A549 (cell line): ENCODE measurements around the gene L3MBTL1. TPM values are rescaled to one million over a fixed set of nuclear protein-coding genes. Genes with fewer than 3 reads are reported as not detected.

Source experiments
- ATAC-seq, 2 experiments: fragments of 200-7000 bp in 1 of 2; fragments of >200 bp in 1 of 2; cut with Nextera tagmentation in 1 of 2; cut with Tn5 transposase in 1 of 2; 3 replicates each; pipeline versions ENCODE4 v1.8.0 to v1.9.1; 2018 to 2020; ENCODE audit warnings: mild to moderate bottlenecking in 1 of 2, moderate library complexity in 1 of 2
- CTCF ChIA-PET: fragments of 300-600 bp; sonication (Branson Sonifier 250); formaldehyde crosslinking; extraction: SDS; loops from one replicate; lab custom pipeline; 2021; ENCODE audit warnings: antibody characterized with exemption, inconsistent platforms; lab: Yijun Ruan, JAX
- POLR2A ChIA-PET: fragments of 350-600 bp; formaldehyde crosslinking; extraction: SDS; loops from one replicate; lab custom pipeline; 2021; ENCODE audit warnings: antibody characterized with exemption, inconsistent platforms; lab: Yijun Ruan, JAX
- DNase-seq, 2 experiments: peaks; one replicate each; pipeline versions ENCODE4 v3.0.0 to v3.0.0-alpha.2; 2011 to 2016; ENCODE audit warnings: low read depth in 1 of 2, low spot score in 1 of 2
- FAIRE-seq: peaks from 2 replicates; lab custom pipeline; 2011; peaks lifted over from hg19 to GRCh38; lab: Jason Lieb, UNC
- H3K27ac ChIP-seq, 2 experiments: fragments of >200 bp; sonication (Bioruptor Twin); formaldehyde crosslinking; 3 replicates each; pipeline ENCODE4 v1.5.1; 2016 to 2017
- H3K4me1 ChIP-seq: fragments of >200 bp; sonication (Bioruptor Twin); formaldehyde crosslinking; 3 replicates; pipeline ENCODE4 v1.6.1; 2016
- H3K4me2 ChIP-seq: fragments of >200 bp; sonication (Bioruptor Twin); formaldehyde crosslinking; 3 replicates; pipeline ENCODE4 v1.6.1; 2016
- H3K4me3 ChIP-seq: fragments of >200 bp; sonication (Bioruptor Twin); formaldehyde crosslinking; 3 replicates; pipeline ENCODE4 v1.5.1; 2016
- H3K9me3 ChIP-seq: fragments of >200 bp; sonication (Bioruptor Twin); formaldehyde crosslinking; 3 replicates; pipeline ENCODE4 v1.6.1; 2016
- CBX8 ChIP-seq: fragments of 200-600 bp; sonication (generic); IDR thresholded peaks from 2 replicates; pipeline ENCODE4 v1.6.1; 2016
- CEBPB ChIP-seq, 2 experiments: fragments of >200 bp in 1 of 2; sonication (Bioruptor Twin) in 1 of 2; formaldehyde crosslinking in 1 of 2; IDR thresholded peaks; 2 replicates each; pipeline ENCODE4 v1.6.1; 2012 to 2016
- CHD2 ChIP-seq: fragments of 150-350 bp; IDR thresholded peaks from 2 replicates; pipeline ENCODE4 v1.6.1; 2014; ENCODE audit warnings: low read length; ENCODE audit not compliant: partially characterized antibody
- EHF ChIP-seq: fragments of 250-450 bp; sonication (Bioruptor Pico); IDR thresholded peaks from 2 replicates; pipeline ENCODE4 v1.5.0; 2020; ENCODE audit warnings: mild to moderate bottlenecking
- EP300 ChIP-seq, 2 experiments: fragments of >200 bp; sonication (Bioruptor Twin); formaldehyde crosslinking; IDR thresholded peaks; 2 replicates in 1 of 2; 3 replicates in 1 of 2; pipeline ENCODE4 v1.6.1; 2016 to 2017
- ESRRA ChIP-seq: fragments of 150-350 bp; IDR thresholded peaks from 2 replicates; pipeline ENCODE4 v1.6.1; 2014; ENCODE audit warnings: mild to moderate bottlenecking, low read length, borderline replicate concordance
- FOSB ChIP-seq: fragments of 250-450 bp; sonication (Bioruptor Pico); IDR thresholded peaks from 2 replicates; pipeline ENCODE4 v1.5.0; 2020; ENCODE audit warnings: mild to moderate bottlenecking, moderate library complexity
- HEYL ChIP-seq: fragments of 250-450 bp; sonication (Bioruptor Pico); IDR thresholded peaks from 2 replicates; pipeline ENCODE4 v1.8.0; 2021; ENCODE audit warnings: mild to moderate bottlenecking, moderate library complexity
- HOXA7 ChIP-seq: fragments of 250-450 bp; sonication (Bioruptor Pico); IDR thresholded peaks from 2 replicates; pipeline ENCODE4 v1.5.0; 2020; ENCODE audit warnings: mild to moderate bottlenecking, moderate library complexity
- HOXB13 ChIP-seq: fragments of 250-450 bp; sonication (Bioruptor Pico); IDR thresholded peaks from 2 replicates; pipeline ENCODE4 v1.5.0; 2020; ENCODE audit warnings: low read depth, mild to moderate bottlenecking, moderate library complexity
- HOXB5 ChIP-seq: fragments of 250-450 bp; sonication (Bioruptor Pico); IDR thresholded peaks from 2 replicates; pipeline ENCODE4 v1.5.0; 2020; ENCODE audit warnings: mild to moderate bottlenecking, moderate library complexity
- KDM1A ChIP-seq: fragments of 200-600 bp; sonication (generic); IDR thresholded peaks from 2 replicates; pipeline ENCODE4 v1.6.1; 2016; ENCODE audit warnings: low read depth, mild to moderate bottlenecking
- KDM5A ChIP-seq: fragments of 200-600 bp; sonication (generic); IDR thresholded peaks from 2 replicates; pipeline ENCODE4 v1.6.1; 2016; ENCODE audit warnings: antibody characterized with exemption, mild to moderate bottlenecking
- MAFK ChIP-seq: fragments of 450-650 bp; IDR thresholded peaks from 2 replicates; pipeline ENCODE4 v1.6.1; 2014; ENCODE audit not compliant: partially characterized antibody
- NFE2L2 ChIP-seq: fragments of 150-350 bp; conservative IDR thresholded peaks from 2 replicates; pipeline ENCODE4 v1.6.1; 2014; ENCODE audit warnings: low read length
- NPAS2 ChIP-seq: fragments of 250-450 bp; sonication (Bioruptor Pico); IDR thresholded peaks from 2 replicates; pipeline ENCODE4 v1.8.0; 2022; ENCODE audit warnings: mild to moderate bottlenecking, moderate library complexity, borderline replicate concordance
- POLR2AphosphoS2 ChIP-seq: conservative IDR thresholded peaks from 2 replicates; pipeline ENCODE4 v1.6.1; 2012; ENCODE audit warnings: low read length, improper control_type of control experiment, inconsistent platforms
- RAD21 ChIP-seq, 2 experiments: fragments of >200 bp in 1 of 2; sonication (Bioruptor Twin) in 1 of 2; formaldehyde crosslinking in 1 of 2; IDR thresholded peaks in 1 of 2; conservative IDR thresholded peaks in 1 of 2; 2 replicates in 1 of 2; 3 replicates in 1 of 2; pipeline ENCODE4 v1.6.1; 2012 to 2018; ENCODE audit warnings: inconsistent platforms in 1 of 2
- RARB ChIP-seq: fragments of 250-450 bp; sonication (Bioruptor Pico); IDR thresholded peaks from 2 replicates; pipeline ENCODE4 v1.8.0; 2021; ENCODE audit warnings: mild to moderate bottlenecking, moderate library complexity
- RCOR1 ChIP-seq: fragments of 150-350 bp; IDR thresholded peaks from 2 replicates; pipeline ENCODE4 v1.6.1; 2014; ENCODE audit warnings: antibody characterized with exemption, low read length, low read depth
- RNF2 ChIP-seq: fragments of 200-600 bp; sonication (generic); IDR thresholded peaks from 2 replicates; pipeline ENCODE4 v1.6.1; 2016; ENCODE audit warnings: low read depth, mild to moderate bottlenecking, antibody characterized with exemption, moderate library complexity, borderline replicate concordance
- SREBF2 ChIP-seq: fragments of 450-650 bp; IDR thresholded peaks from 2 replicates; pipeline ENCODE4 v1.6.1; 2014; ENCODE audit warnings: mild to moderate bottlenecking, moderate library complexity
- TFCP2L1 ChIP-seq: fragments of 250-450 bp; sonication (Bioruptor Pico); IDR thresholded peaks from 2 replicates; pipeline ENCODE4 v1.5.0; 2021; ENCODE audit warnings: mild to moderate bottlenecking
- ZFP36 ChIP-seq: fragments of 450-650 bp; IDR thresholded peaks from 2 replicates; pipeline ENCODE4 v1.6.1; 2014; ENCODE audit warnings: borderline replicate concordance; ENCODE audit not compliant: partially characterized antibody
- ZNF302 ChIP-seq: fragments of 250-450 bp; sonication (Bioruptor Pico); IDR thresholded peaks from 2 replicates; pipeline ENCODE4 v1.9.0; 2021; ENCODE audit warnings: inconsistent platforms, mild to moderate bottlenecking, moderate library complexity
- WGBS: methylation state at CpG from one replicate; pipeline ENCODE4 v1.1.6; 2017; ENCODE audit errors: missing lambda C conversion rate; 5-methylcytosine and 5-hydroxymethylcytosine counted together
- polyA plus RNA-seq, 4 experiments: library from polyadenylated mRNA; depleted of rRNA in 3 of 4; stranded (reverse); fragments of >200 nt; fragmentation: RNase III in 1 of 4; extraction: RNeasy Plus Mini Kit Qiagen cat#74134 plus additional on column Dnase treatment in 1 of 4; gene quantifications; 2 replicates in 3 of 4; 3 replicates in 1 of 4; pipeline ENCODE4 v1.2.3, GENCODE V29; 2011 to 2017
- TF ChIP-seq, protein P1 (sequence below): fragments of 250-450 bp; sonication (Bioruptor Pico); IDR thresholded peaks from 2 replicates; pipeline ENCODE4 v1.5.0; 2020; ENCODE audit warnings: low read depth, mild to moderate bottlenecking, moderate library complexity
- TF ChIP-seq, protein P2 (sequence below): fragments of 150-350 bp; IDR thresholded peaks from 2 replicates; pipeline ENCODE4 v1.6.1; 2014; ENCODE audit warnings: low read depth, mild to moderate bottlenecking, low read length
- TF ChIP-seq, protein P3 (sequence below): IDR thresholded peaks from 2 replicates; pipeline ENCODE4 v1.6.1; 2012
- TF ChIP-seq, protein P4 (sequence below): fragments of 450-650 bp; IDR thresholded peaks from 2 replicates; pipeline ENCODE4 v1.6.1; 2014; ENCODE audit warnings: antibody characterized with exemption
- TF ChIP-seq, protein P5 (sequence below): IDR thresholded peaks from 2 replicates; pipeline ENCODE4 v1.6.1; 2012; ENCODE audit warnings: low read depth, borderline replicate concordance
- TF ChIP-seq, protein P6 (sequence below): fragments of >200 bp; sonication (Bioruptor Twin); formaldehyde crosslinking; IDR thresholded peaks from 3 replicates; pipeline ENCODE4 v1.6.1; 2016

The L3MBTL1 gene
- polyA plus RNA-seq, 2 of the 4 experiments (the other 2 are of a cell fraction): 2.5 to 3.8 TPM

DNA sequence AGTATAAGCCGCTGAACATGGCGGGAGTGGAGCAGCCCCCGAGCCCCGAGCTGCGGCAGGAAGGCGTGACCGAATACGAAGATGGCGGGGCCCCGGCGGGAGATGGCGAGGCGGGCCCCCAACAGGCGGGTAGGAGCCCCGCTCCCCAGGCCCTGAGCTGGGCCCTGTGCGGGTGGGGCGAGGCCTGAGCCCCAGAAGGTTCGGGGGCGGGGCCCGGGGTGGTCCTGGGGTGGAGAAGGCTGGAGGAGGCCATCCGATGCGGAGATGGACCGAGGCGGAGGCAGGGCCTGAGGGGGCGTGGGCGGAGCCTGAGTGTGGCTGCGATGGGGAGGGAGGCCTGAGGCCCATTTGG is 7.1 kb downstream of the L3MBTL1 start:
- Histone ChIP-seq H3K27ac (no peak overlapping the region), H3K4me3 (no peak overlapping the region), H3K4me2 (no peak overlapping the region), H3K9me3 (no peaks in the 10 kb centered on the region), H3K4me1 (no peaks in the 10 kb centered on the region)
- DNase-seq: no peak
- CTCF ChIA-PET: interaction anchor here (1.2 to 1.4 kb wide), 2 partner anchors 17 to 600 kb away, joined by 3 read pairs; no protein-coding TSS in a partner anchor
- POLR2A ChIA-PET: no interaction called here
- 97% methylated on average over 24 of the region's 27 CpGs for WGBS
- no peak for TF ChIP-seq CBX8
- no peak for TF ChIP-seq RARB (CRISPR knock-in tag)
- TF ChIP-seq HOXA7: no peak
- no peak for TF ChIP-seq KDM1A
- TF ChIP-seq MAFK: no peak
- TF ChIP-seq, protein P1, sequence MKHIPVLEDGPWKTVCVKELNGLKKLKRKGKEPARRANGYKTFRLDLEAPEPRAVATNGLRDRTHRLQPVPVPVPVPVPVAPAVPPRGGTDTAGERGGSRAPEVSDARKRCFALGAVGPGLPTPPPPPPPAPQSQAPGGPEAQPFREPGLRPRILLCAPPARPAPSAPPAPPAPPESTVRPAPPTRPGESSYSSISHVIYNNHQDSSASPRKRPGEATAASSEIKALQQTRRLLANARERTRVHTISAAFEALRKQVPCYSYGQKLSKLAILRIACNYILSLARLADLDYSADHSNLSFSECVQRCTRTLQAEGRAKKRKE (CRISPR knock-in tag): no peak
- TF ChIP-seq HEYL (CRISPR knock-in tag): no peak
- TF ChIP-seq ESRRA: no peak
- no peak for TF ChIP-seq RCOR1
- TF ChIP-seq SREBF2: no peak
- no peak for TF ChIP-seq ZFP36
- TF ChIP-seq TFCP2L1: no peak
- TF ChIP-seq NFE2L2: no peak
- TF ChIP-seq, protein P2, sequence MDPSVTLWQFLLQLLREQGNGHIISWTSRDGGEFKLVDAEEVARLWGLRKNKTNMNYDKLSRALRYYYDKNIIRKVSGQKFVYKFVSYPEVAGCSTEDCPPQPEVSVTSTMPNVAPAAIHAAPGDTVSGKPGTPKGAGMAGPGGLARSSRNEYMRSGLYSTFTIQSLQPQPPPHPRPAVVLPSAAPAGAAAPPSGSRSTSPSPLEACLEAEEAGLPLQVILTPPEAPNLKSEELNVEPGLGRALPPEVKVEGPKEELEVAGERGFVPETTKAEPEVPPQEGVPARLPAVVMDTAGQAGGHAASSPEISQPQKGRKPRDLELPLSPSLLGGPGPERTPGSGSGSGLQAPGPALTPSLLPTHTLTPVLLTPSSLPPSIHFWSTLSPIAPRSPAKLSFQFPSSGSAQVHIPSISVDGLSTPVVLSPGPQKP: no peak
- TF ChIP-seq, protein P3, sequence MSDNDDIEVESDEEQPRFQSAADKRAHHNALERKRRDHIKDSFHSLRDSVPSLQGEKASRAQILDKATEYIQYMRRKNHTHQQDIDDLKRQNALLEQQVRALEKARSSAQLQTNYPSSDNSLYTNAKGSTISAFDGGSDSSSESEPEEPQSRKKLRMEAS: no peak
- TF ChIP-seq, protein P4, sequence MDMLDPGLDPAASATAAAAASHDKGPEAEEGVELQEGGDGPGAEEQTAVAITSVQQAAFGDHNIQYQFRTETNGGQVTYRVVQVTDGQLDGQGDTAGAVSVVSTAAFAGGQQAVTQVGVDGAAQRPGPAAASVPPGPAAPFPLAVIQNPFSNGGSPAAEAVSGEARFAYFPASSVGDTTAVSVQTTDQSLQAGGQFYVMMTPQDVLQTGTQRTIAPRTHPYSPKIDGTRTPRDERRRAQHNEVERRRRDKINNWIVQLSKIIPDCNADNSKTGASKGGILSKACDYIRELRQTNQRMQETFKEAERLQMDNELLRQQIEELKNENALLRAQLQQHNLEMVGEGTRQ: no peak
- no peak for ATAC-seq
- no peak for FAIRE-seq

DNA sequence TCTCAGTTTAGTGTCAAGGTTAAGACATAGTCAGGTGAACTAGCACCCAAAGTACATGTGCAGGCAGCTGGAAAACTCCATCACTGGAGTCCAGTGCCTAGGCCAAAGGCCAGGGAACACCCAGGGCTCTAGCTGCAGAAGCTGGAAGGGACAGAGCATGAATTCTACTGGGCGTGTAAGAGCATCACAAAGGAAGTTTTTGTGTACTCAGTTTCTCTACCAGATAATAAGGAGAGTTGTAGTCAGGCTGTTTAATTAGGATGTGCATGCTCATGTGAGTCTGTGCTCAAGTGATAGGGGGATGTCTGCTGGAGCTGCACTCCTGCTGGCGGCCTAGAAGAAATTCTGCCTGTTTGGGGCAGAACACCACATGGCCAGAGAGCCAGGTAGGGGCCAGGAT is 8.1 kb downstream of the L3MBTL1 start:
- no peak overlapping the region for H3K4me3 ChIP-seq
- POLR2A ChIA-PET: no interaction called here
- no peak for FAIRE-seq

More for the DNA sequence above, 8.1 kb downstream of the L3MBTL1 start:
- Histone ChIP-seq H3K27ac (no peak overlapping the region), H3K9me3 (no peaks in the 10 kb centered on the region; the same call in 2 of the 3 replicates), H3K4me2 (no peak overlapping the region), H3K4me1 (no peaks in the 10 kb centered on the region)
- no peak for DNase-seq
- TF ChIP-seq, protein P1 (CRISPR knock-in tag): no peak
- TF ChIP-seq RAD21 (conservative IDR thresholded peaks at IDR 0.05 in 1 of 2, IDR thresholded peaks at IDR 0.05 in 1 of 2) (no peak), RCOR1 (no peak), EHF (CRISPR knock-in tag) (no peak), RNF2 (no peak), HOXB13 (no peak), EP300 (IDR thresholded peaks at IDR 0.05) (no peak), ZNF302 (CRISPR knock-in tag) (no peak), RARB (CRISPR knock-in tag) (no peak), HOXB5 (CRISPR knock-in tag) (no peak), NPAS2 (CRISPR knock-in tag) (no peak), CHD2 (no peak), POLR2AphosphoS2 (no peak), KDM5A (no peak), ESRRA (no peak), FOSB (CRISPR knock-in tag) (no peak), CEBPB (IDR thresholded peaks at IDR 0.05) (no peak)
- TF ChIP-seq, protein P2: no peak
- TF ChIP-seq, protein P5, sequence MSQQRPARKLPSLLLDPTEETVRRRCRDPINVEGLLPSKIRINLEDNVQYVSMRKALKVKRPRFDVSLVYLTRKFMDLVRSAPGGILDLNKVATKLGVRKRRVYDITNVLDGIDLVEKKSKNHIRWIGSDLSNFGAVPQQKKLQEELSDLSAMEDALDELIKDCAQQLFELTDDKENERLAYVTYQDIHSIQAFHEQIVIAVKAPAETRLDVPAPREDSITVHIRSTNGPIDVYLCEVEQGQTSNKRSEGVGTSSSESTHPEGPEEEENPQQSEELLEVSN: no peak
- TF ChIP-seq, protein P6, sequence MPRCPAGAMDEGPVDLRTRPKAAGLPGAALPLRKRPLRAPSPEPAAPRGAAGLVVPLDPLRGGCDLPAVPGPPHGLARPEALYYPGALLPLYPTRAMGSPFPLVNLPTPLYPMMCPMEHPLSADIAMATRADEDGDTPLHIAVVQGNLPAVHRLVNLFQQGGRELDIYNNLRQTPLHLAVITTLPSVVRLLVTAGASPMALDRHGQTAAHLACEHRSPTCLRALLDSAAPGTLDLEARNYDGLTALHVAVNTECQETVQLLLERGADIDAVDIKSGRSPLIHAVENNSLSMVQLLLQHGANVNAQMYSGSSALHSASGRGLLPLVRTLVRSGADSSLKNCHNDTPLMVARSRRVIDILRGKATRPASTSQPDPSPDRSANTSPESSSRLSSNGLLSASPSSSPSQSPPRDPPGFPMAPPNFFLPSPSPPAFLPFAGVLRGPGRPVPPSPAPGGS: no peak
- 74% methylated on average over 2 of the region's 2 CpGs for WGBS
- ATAC-seq: no peak
- CTCF ChIA-PET: interaction anchor here (0.7 to 1.4 kb wide), 2 partner anchors 16 to 176 kb away, joined by 3 read pairs; no protein-coding TSS in a partner anchor
